GM19452 (cell line): ENCODE measurements around the gene UVRAG.

Experiments used
- ATAC-seq: cut with Tn5 transposase; IDR thresholded peaks from one replicate; pipeline ENCODE4 v1.9.1; 2021; ENCODE audit not compliant: unreplicated experiment

The UVRAG gene

GRCh38 chr11:76177250-76177686, 362.3 kb downstream of the UVRAG start:
- no peak for ATAC-seq

- ATAC-seq = no peak
These were observed 364.1 kb downstream of the UVRAG start for GRCh38 chr11:76179147-76179546.

GRCh38 chr11:76181371-76181770, 366.4 kb downstream of the UVRAG start:
- ATAC-seq = no peak

GRCh38 chr11:76184551-76184993, 369.6 kb downstream of the UVRAG start:
- ATAC-seq = no peak

GRCh38 chr11:76185511-76185910, 370.5 kb downstream of the UVRAG start:
- ATAC-seq = no peak

- no peak for ATAC-seq
These were observed 371.0 kb downstream of the UVRAG start for GRCh38 chr11:76185931-76186401.

- no peak for ATAC-seq
These were observed 371.8 kb downstream of the UVRAG start for GRCh38 chr11:76186776-76187279.

GRCh38 chr11:76188873-76189272, 373.9 kb downstream of the UVRAG start:
- no peak for ATAC-seq

GRCh38 chr11:76189682-76190081, 374.7 kb downstream of the UVRAG start:
- ATAC-seq = no peak

- no peak for ATAC-seq
These were observed 375.4 kb downstream of the UVRAG start for GRCh38 chr11:76190376-76190775.
